KMS-11 (cell line): ENCODE data around the gene TRIM63.
"Not testable (repeated sequence)": the region's sequence is repeated elsewhere in the genome, so short reads cannot be mapped to it uniquely, and the experiment has no call there.

Experiments
- H2AFZ ChIP-seq: fragments of 200-600 bp; sonication (generic); 2 replicates; pipeline ENCODE4 v1.6.1; 2016; ENCODE audit warnings: antibody characterized with exemption, mixed run types, low read depth
- H3K27ac ChIP-seq: fragments of 200-600 bp; sonication (generic); 2 replicates; pipeline ENCODE4 v1.6.1; 2016; ENCODE audit warnings: mild to moderate bottlenecking, mixed run types
- H3K27me3 ChIP-seq: fragments of 200-600 bp; sonication (generic); 2 replicates; pipeline ENCODE4 v1.6.1; 2017; ENCODE audit warnings: mild to moderate bottlenecking, low read depth, mixed run types, moderate library complexity; ENCODE audit not compliant: insufficient read depth
- H3K36me3 ChIP-seq: fragments of 200-600 bp; sonication (generic); 2 replicates; pipeline ENCODE4 v1.6.1; 2017; ENCODE audit warnings: mild to moderate bottlenecking, mixed run types; ENCODE audit not compliant: insufficient read depth
- H3K4me1 ChIP-seq: fragments of 200-600 bp; sonication (generic); 2 replicates; pipeline ENCODE4 v1.6.1; 2016; ENCODE audit warnings: mild to moderate bottlenecking, low read depth, mixed run types; ENCODE audit not compliant: poor library complexity, severe bottlenecking
- H3K4me2 ChIP-seq: fragments of 200-600 bp; sonication (generic); 2 replicates; pipeline ENCODE4 v1.7.0; 2016; ENCODE audit warnings: mild to moderate bottlenecking, mixed run types
- H3K4me3 ChIP-seq: fragments of 200-600 bp; sonication (generic); IDR thresholded peaks from 2 replicates; pipeline ENCODE4 v1.6.1; 2017; ENCODE audit warnings: low read depth, low read length, mixed read lengths; ENCODE audit not compliant: insufficient read depth
- H3K79me2 ChIP-seq: fragments of 200-600 bp; sonication (generic); 2 replicates; pipeline ENCODE4 v1.6.1; 2016; ENCODE audit warnings: low read depth, mixed run types; ENCODE audit not compliant: insufficient read depth
- H3K9ac ChIP-seq: fragments of 200-600 bp; sonication (generic); 2 replicates; pipeline ENCODE4 v1.6.1; 2016; ENCODE audit warnings: mild to moderate bottlenecking, mixed run types
- H4K20me1 ChIP-seq: fragments of 200-600 bp; sonication (generic); 2 replicates; pipeline ENCODE4 v1.6.1; 2016; ENCODE audit warnings: mild to moderate bottlenecking, mixed run types; ENCODE audit not compliant: insufficient read depth
- CTCF ChIP-seq: fragments of 200-600 bp; sonication (generic); conservative IDR thresholded peaks from 2 replicates; pipeline ENCODE4 v1.6.1; 2017; ENCODE audit warnings: low read depth, mild to moderate bottlenecking, antibody characterized with exemption, low read length, moderate library complexity, mixed read lengths

TRIM63 gene

DNA sequence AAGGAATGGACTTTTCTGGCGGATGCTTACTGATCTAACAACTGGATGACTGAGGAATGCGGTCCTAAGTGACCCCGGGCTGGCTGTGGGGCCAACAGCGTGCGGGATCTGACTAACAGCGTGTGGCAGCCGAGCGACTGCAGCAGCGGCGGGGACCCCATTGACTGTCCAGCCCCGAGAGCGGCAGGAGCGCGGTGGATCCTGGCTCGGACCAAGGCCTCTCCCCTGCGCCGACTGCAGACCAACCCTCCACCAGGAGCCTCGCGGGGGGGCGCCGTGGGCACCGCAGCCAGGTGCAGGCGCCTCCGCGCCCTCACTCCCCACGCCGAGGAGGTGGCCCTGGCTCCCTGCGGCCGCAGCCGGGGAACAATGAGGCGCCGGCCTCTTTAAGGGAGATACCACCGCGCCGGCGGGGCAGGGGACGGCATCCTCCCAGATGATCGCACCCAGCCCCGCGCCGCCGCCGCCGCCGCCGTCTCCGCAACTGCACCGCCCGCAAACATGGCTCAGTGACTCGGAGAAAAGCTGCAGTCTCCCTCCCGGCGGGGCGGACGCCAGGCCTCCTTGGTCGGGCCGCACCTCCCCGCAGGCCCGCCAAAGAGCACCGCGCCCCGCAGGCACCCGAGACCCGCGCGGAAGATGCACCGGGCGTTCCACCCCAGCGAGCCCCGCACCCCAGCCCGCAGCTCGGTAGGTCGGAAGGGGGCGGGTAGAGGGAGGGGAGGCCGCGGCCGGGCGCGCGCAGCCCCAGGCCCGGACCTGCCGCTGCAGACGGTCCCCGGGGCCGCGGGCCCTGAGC lies 43.5 kb upstream of the TRIM63 start:
- TF ChIP-seq CTCF = no peak
- H3K36me3 ChIP-seq = no peaks in the 10 kb centered on the region
- peak overlapping the region; percentile 84 for H3K27ac ChIP-seq
- no peaks in the 10 kb centered on the region for H3K27me3 ChIP-seq
- H3K79me2 ChIP-seq = peaks cover 14% of the 10 kb centered on the region; the same call in 1 of the 2 replicates
- peaks cover 41% of the 10 kb centered on the region for H3K4me1 ChIP-seq
- peak overlapping the region; percentile 93 for H3K9ac ChIP-seq
- H3K4me2 ChIP-seq = peak overlapping the region; percentile 65
- no peaks in the 10 kb centered on the region for H4K20me1 ChIP-seq
- H3K4me3 ChIP-seq = no peak overlapping the region
- H2AFZ ChIP-seq = peak overlapping the region; percentile 89

- Histone ChIP-seq H4K20me1 (no peaks in the 10 kb centered on the region), H3K27me3 (no peaks in the 10 kb centered on the region), H3K4me1 (peaks cover 33% of the 10 kb centered on the region), H3K27ac (no peak overlapping the region), H3K4me3 (no peak overlapping the region), H3K4me2 (peak overlapping the region; percentile 65; the same call in 1 of the 2 replicates), H3K36me3 (no peaks in the 10 kb centered on the region), H3K79me2 (peaks cover 14% of the 10 kb centered on the region; the same call in 1 of the 2 replicates), H2AFZ (no peak overlapping the region), H3K9ac (no peak overlapping the region)
- TF ChIP-seq CTCF = no peak
Observed at GRCh38 chr1:26109229-26110164, 42.1 kb upstream of the TRIM63 start.

- not testable (repeated sequence) for H3K36me3 ChIP-seq, H3K79me2 ChIP-seq, H3K4me2 ChIP-seq, H3K4me1 ChIP-seq, H3K4me3 ChIP-seq, H3K27ac ChIP-seq, H4K20me1 ChIP-seq, H3K9ac ChIP-seq, H2AFZ ChIP-seq, H3K27me3 ChIP-seq
- 0 out of 2 replicates have a peak, but pooled peaks have one; percentile 7 for TF ChIP-seq CTCF
Observed at GRCh38 chr1:26105226-26105548, 37.8 kb upstream of the TRIM63 start.

- no peak for TF ChIP-seq CTCF
- H3K27ac ChIP-seq = no peak overlapping the region
- H3K27me3 ChIP-seq = peaks cover 3% of the 10 kb centered on the region; the same call in 1 of the 2 replicates
- H3K36me3 ChIP-seq = no peaks in the 10 kb centered on the region
- H3K4me1 ChIP-seq = no peaks in the 10 kb centered on the region
- H3K4me2 ChIP-seq = no peak overlapping the region
- no peak overlapping the region for H3K9ac ChIP-seq
- H2AFZ ChIP-seq = no peak overlapping the region
- no peak overlapping the region for H3K4me3 ChIP-seq
- H4K20me1 ChIP-seq = no peaks in the 10 kb centered on the region
- H3K79me2 ChIP-seq = no peaks in the 10 kb centered on the region
Observed at GRCh38 chr1:26102526-26102925, 35.1 kb upstream of the TRIM63 start.
